SK-N-MC (cell line): ENCODE data around the gene SNRPD3.

ENCODE experiments used
- EZH2 ChIP-seq: fragments of 200-600 bp; sonication (generic); IDR thresholded peaks from one replicate; pipeline ENCODE4 v1.6.1; 2017; ENCODE audit warnings: antibody characterized with exemption
- POLR2AphosphoS5 ChIP-seq: IDR thresholded peaks from 2 replicates; pipeline ENCODE4 v1.6.1; 2012; ENCODE audit warnings: mild to moderate bottlenecking, low read depth, low read length, borderline replicate concordance

- TF ChIP-seq POLR2AphosphoS5 (no peak), EZH2 (no peak)
These were observed 36.9 kb upstream of the SNRPD3 start for GRCh38 chr22:24518771-24519485.
